GM18508 (cell line): ENCODE results near the gene HMGCLL1.

Experiments used
- ATAC-seq: cut with Tn5 transposase; IDR thresholded peaks from one replicate; pipeline ENCODE4 v1.9.1; 2021; ENCODE audit warnings: moderate number of reproducible peaks; ENCODE audit not compliant: insufficient read depth, unreplicated experiment

The HMGCLL1 gene

GRCh38 chr6:55578537-55579363 is at the start of gene HMGCLL1:
Gene HMGCLL1, minus strand, starts transcription at chr6:55579192. Its CDS starts 137 bp downstream, at chr6:55579055.
- no peak for ATAC-seq

GRCh38 chr6:55621993-55622392 is 43.0 kb upstream of the HMGCLL1 start:
- ATAC-seq = no peak

GRCh38 chr6:55621244-55621643 is 42.3 kb upstream of the HMGCLL1 start:
- ATAC-seq = no peak

GRCh38 chr6:55617272-55617671 is 38.3 kb upstream of the HMGCLL1 start:
- ATAC-seq = no peak

GRCh38 chr6:55604021-55604420 is 25.0 kb upstream of the HMGCLL1 start:
- no peak for ATAC-seq

- no peak for ATAC-seq
Observed at GRCh38 chr6:55601120-55601519, 22.1 kb upstream of the HMGCLL1 start.

- no peak for ATAC-seq
Observed at GRCh38 chr6:55594442-55594841, 15.4 kb upstream of the HMGCLL1 start.

- ATAC-seq = no peak
Observed at GRCh38 chr6:55584654-55585354, 5.8 kb upstream of the HMGCLL1 start.

GRCh38 chr6:55576811-55577210 is 2.2 kb downstream of the HMGCLL1 start:
- no peak for ATAC-seq

- no peak for ATAC-seq
Observed at GRCh38 chr6:55574556-55574955, 4.4 kb downstream of the HMGCLL1 start.

- no peak for ATAC-seq
Observed at GRCh38 chr6:55569638-55570037, 9.4 kb downstream of the HMGCLL1 start.

- ATAC-seq = no peak
Observed at GRCh38 chr6:55568808-55569439, 10.1 kb downstream of the HMGCLL1 start.

- ATAC-seq = no peak
Observed at GRCh38 chr6:55567558-55567957, 11.4 kb downstream of the HMGCLL1 start.

- no peak for ATAC-seq
Observed at GRCh38 chr6:55566036-55566710, 12.8 kb downstream of the HMGCLL1 start.

GRCh38 chr6:55562318-55562717 is 16.7 kb downstream of the HMGCLL1 start:
- ATAC-seq = no peak

- ATAC-seq = no peak
Observed at GRCh38 chr6:55560290-55560885, 18.6 kb downstream of the HMGCLL1 start.

GRCh38 chr6:55557146-55557545 is 21.8 kb downstream of the HMGCLL1 start:
- ATAC-seq = no peak

- ATAC-seq = no peak
Observed at GRCh38 chr6:55545791-55546190, 33.2 kb downstream of the HMGCLL1 start.

GRCh38 chr6:55543633-55544309 is 35.2 kb downstream of the HMGCLL1 start:
- no peak for ATAC-seq

GRCh38 chr6:55541024-55541423 is 38.0 kb downstream of the HMGCLL1 start:
- ATAC-seq = no peak
